Activated CD4-positive, alpha-beta T cell treated with anti-CD3 and anti-CD28 coated beads for 24 hours (primary cell): ENCODE results near the gene DRG2.

Experiments used
- DNase-seq, 2 donors: peaks; one replicate each; pipeline ENCODE4 v3.0.0-alpha.2; 2020; ENCODE audit warnings: low read depth in 2 of 2

Gene DRG2

GRCh38 chr17:18142417-18142816 is 54.7 kb downstream of the DRG2 start:
- DNase-seq: no peak

- DNase-seq: no peak
Measured at GRCh38 chr17:18143044-18143936, 55.5 kb downstream of the DRG2 start.

GRCh38 chr17:18144261-18144660 is 56.5 kb downstream of the DRG2 start:
- DNase-seq: no peak

- DNase-seq: no peak
Measured at GRCh38 chr17:18144855-18145254, 57.1 kb downstream of the DRG2 start.

- DNase-seq: no peak
Measured at GRCh38 chr17:18145811-18146210, 58.1 kb downstream of the DRG2 start.

- no peak for DNase-seq
Measured at GRCh38 chr17:18146259-18146658, 58.5 kb downstream of the DRG2 start.

GRCh38 chr17:18146980-18147379 is 59.2 kb downstream of the DRG2 start:
- DNase-seq: no peak

- no peak for DNase-seq
Measured at GRCh38 chr17:18148586-18148985, 60.8 kb downstream of the DRG2 start.

- no peak for DNase-seq
Measured at GRCh38 chr17:18151290-18151689, 63.5 kb downstream of the DRG2 start.

GRCh38 chr17:18155179-18155578 is 67.4 kb downstream of the DRG2 start:
- DNase-seq: no peak

GRCh38 chr17:18156171-18156975 is 68.6 kb downstream of the DRG2 start:
- no peak for DNase-seq

GRCh38 chr17:18156976-18157280 is 69.2 kb downstream of the DRG2 start:
- no peak for DNase-seq
